MG63 (cell line): Measurements from ENCODE around the gene BBS9. TPM values are rescaled to one million over a fixed set of nuclear protein-coding genes. Genes with fewer than 3 reads are reported as not detected.

Experiments used
- DNase-seq: peaks from one replicate; pipeline ENCODE4 v3.0.0-alpha.2; 2020
- H3K27me3 ChIP-seq: fragments of 250-450 bp; sonication (Bioruptor Pico); 2 replicates; pipeline ENCODE4 v1.5.1; 2020; ENCODE audit warnings: mild to moderate bottlenecking, moderate library complexity
- H3K36me3 ChIP-seq: fragments of 250-450 bp; sonication (Bioruptor Pico); 2 replicates; pipeline ENCODE4 v1.5.1; 2020; ENCODE audit warnings: mild to moderate bottlenecking, moderate library complexity
- H3K4me3 ChIP-seq: fragments of 250-450 bp; sonication (Bioruptor Pico); 2 replicates; pipeline ENCODE4 v1.5.1; 2020; ENCODE audit warnings: mild to moderate bottlenecking, moderate library complexity
- H3K9me3 ChIP-seq: fragments of 250-450 bp; sonication (Bioruptor Pico); 2 replicates; pipeline ENCODE4 v1.5.1; 2020; ENCODE audit warnings: mild to moderate bottlenecking, moderate library complexity
- total RNA-seq: library from RNA; depleted of rRNA; stranded (reverse); fragments of >200 nt; shearing (Covaris generic); gene quantifications from 2 replicates; pipeline ENCODE4 v1.2.3, GENCODE V29; 2014; ENCODE audit warnings: low replicate concordance

BBS9 gene
- total RNA-seq, 1 experiment from 2014 or later, result 25.7 TPM

DNA sequence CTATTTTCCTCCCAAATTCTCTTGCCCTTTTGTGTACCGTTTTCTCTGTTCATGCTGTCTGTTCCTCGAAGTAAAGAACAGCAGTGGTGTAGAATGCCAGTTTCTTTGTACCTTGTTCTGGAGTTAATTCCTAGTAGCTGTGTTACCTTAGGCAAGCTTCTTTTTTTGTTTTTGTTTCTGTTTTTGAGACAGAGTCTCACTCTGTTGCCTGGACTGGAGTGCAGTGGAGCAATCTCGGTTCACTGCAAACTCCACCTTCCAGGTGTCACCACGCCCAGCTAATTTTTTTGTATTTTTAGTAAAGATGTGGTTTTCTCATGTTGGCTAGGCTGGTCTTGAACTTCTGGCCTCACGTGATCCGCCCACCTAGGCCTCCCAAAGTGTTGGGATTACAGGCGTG is 221.2 kb downstream of the BBS9 start:
- Histone ChIP-seq H3K4me3 (no peak overlapping the region), H3K36me3 (no peaks in the 10 kb centered on the region), H3K9me3 (no peaks in the 10 kb centered on the region), H3K27me3 (no peaks in the 10 kb centered on the region)
- no peak for DNase-seq

DNA sequence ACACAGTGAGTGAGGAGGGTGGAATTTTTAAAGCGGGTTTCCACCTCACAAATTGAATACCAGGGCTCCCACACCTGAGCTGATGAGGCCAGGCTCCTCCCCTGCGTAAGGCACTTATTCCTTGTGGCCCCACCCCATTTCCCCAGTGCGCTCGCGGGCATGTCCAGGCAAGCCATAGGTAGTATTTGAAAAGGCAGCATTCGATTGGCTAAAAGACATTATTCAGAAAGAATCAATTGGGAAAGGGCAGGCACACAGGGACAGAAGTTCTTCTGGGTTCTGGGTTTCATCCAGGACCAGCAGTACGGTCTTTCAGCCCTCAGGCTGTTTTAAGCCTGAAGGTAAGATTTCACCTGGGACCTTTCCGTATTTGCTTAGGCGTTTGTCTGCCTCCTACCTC is 222.3 kb downstream of the BBS9 start:
- Histone ChIP-seq H3K4me3 (no peak overlapping the region), H3K9me3 (no peaks in the 10 kb centered on the region), H3K27me3 (no peaks in the 10 kb centered on the region), H3K36me3 (no peaks in the 10 kb centered on the region)
- no peak for DNase-seq

DNA sequence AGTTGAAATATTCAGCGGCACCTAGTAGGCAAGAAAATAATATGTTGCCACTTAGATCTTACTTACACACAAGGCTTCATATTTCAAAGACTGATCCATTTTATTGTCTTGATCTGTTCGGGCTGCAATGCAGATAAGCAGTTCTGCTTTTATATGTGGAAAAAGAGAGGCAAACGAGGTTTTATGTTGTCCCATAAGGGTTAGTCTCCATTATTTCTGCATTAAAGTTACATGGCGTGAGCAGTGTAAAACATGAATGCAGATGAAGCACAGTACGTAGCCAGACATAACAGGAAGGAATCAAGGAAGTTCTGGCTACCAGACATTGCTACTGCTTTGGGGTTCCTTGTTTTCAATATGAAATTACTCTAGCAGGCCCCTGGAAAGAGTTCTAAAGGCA is 224.8 kb downstream of the BBS9 start:
- no peaks in the 10 kb centered on the region for H3K9me3 ChIP-seq
- no peaks in the 10 kb centered on the region for H3K36me3 ChIP-seq
- no peak for DNase-seq
- H3K27me3 ChIP-seq, result no peaks in the 10 kb centered on the region
- no peak overlapping the region for H3K4me3 ChIP-seq

DNA sequence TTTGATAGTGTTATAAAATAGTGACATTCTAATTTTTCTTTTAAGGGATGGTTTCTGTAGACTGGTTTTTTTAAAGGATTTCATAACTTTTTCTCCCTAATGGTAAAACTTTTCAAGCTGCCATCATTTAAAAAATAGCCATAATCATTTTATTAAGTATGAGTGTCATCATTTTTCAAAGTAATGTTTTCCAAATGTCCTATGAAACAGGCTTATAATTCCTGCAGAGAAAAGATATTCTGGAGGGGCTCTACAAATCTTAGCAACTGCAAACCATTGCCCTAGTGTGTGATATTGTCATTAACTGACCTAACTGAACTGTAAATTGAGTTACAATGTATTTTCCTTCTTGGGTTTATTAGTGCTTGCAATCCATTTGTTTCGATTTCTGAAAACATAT is 226.0 kb downstream of the BBS9 start:
- Histone ChIP-seq H3K27me3 (no peaks in the 10 kb centered on the region), H3K36me3 (no peaks in the 10 kb centered on the region), H3K9me3 (no peaks in the 10 kb centered on the region), H3K4me3 (no peak overlapping the region)
- no peak for DNase-seq

DNA sequence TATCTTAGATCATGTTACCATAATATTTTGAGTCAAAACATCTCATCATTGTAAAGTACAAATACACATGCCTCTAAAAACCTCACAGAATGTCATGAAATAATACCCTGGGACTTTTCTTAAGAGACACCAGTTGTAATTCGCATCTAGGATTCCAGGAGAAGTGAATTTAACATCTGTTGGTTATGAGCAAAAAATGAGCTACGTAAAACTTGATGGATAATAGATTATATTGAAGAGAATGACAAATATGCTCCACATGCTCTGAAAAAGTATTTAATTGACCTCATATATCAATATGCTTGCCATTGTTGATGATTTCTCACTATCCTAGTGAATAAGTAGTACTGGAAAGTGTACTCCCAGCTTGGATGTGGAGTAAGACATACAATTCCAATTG is 227.0 kb downstream of the BBS9 start:
- no peak for DNase-seq
- Histone ChIP-seq H3K9me3 (no peaks in the 10 kb centered on the region), H3K27me3 (no peaks in the 10 kb centered on the region), H3K36me3 (no peaks in the 10 kb centered on the region), H3K4me3 (no peak overlapping the region)

DNA sequence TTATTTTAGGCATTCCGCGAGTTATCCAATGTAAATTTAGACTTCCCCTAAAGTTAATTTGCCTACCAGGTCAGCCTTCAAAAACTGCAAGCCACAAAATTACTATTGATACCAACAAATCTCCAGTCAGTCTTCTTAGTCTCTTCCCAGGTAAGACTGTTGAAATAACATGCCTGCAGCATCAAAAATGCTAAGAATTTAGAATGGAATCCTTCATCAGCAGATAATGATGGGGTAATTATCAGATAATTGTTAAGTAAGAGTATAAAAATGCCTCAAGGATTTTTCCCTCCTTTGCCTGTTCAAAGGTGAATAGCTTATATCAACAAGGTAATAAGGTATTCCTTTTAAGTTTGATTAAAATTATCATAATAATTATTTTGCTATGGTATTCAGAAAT is 228.5 kb downstream of the BBS9 start:
- Histone ChIP-seq H3K9me3 (no peaks in the 10 kb centered on the region), H3K36me3 (no peaks in the 10 kb centered on the region), H3K4me3 (no peak overlapping the region), H3K27me3 (no peaks in the 10 kb centered on the region)
- no peak for DNase-seq

DNA sequence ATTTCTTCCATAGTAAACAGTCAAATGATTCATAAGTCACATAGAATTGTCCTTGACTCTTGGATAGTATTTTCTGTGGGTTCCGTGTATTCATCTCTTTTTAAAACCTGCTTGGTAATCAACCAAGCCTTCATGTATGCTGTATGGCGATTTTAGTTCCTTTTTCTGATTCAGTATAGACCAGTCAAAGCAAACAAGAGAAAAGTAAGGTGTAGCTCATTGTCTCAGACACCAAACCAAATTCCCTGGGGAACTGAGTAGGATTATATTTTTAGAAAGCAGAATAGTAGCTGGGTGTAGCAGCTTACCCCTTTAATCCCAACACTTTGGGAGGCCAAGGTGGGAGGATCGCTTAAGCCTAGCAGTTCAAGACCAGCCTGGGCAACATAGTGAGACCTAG is 240.5 kb downstream of the BBS9 start:
- H3K36me3 ChIP-seq, result peaks cover 2% of the 10 kb centered on the region
- DNase-seq, result no peak
- no peak overlapping the region for H3K4me3 ChIP-seq
- H3K27me3 ChIP-seq, result no peaks in the 10 kb centered on the region
- no peaks in the 10 kb centered on the region for H3K9me3 ChIP-seq

DNA sequence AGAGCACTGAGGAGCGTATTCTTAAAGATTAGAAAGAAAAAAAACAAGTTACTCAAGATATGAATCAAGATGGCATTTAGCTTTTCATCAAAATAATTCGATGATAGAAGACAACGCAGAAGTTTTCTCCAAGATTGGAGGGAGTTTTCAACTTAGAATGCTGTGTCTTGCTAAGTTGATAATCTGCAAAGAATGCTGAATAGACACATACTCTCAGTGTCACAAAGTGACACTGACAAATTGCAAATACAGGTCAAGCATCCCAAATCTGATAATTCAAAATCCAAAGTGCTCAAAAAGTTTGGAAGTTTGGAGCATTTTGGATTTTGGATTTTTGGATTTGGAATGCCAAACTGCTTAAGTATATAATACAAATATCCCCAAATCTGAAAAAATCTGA is 243.8 kb downstream of the BBS9 start:
- no peak overlapping the region for H3K4me3 ChIP-seq
- H3K9me3 ChIP-seq, result no peaks in the 10 kb centered on the region
- H3K27me3 ChIP-seq, result no peaks in the 10 kb centered on the region
- H3K36me3 ChIP-seq, result peaks cover 6% of the 10 kb centered on the region
- no peak for DNase-seq

DNA sequence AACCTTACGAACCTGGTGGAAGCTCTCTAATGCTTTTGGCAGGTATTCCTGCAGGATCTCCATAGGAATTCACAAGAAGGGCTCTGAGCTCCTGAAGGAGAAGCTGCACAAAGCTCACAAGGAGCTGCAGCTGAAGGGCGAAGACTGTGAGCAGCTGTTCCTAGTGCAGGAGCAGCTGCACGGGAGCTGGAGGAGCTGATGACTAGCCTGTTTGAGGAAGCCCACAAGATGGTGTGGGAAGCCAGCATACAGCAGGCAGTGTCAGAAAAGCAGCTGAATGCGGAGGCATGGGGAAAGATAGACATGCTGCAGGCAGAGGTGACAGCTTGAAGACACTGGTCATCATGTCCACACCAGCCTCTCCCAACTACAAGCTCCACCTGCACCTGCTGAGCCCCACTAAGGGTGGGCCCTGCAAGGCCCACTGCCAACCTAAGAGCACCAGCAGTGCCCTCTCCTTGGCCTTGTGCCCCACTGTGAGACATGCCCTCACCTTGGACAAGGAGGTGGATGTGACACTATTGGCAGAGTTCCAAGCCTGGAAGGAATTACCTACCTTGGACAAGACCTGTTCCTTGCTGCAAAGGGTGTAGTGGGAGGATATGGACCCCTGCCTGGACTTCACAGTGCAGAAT is 250.6 kb downstream of the BBS9 start:
- H3K27me3 ChIP-seq, result no peaks in the 10 kb centered on the region
- H3K36me3 ChIP-seq, result peaks cover 7% of the 10 kb centered on the region
- no peaks in the 10 kb centered on the region for H3K9me3 ChIP-seq
- H3K4me3 ChIP-seq, result no peak overlapping the region
- no peak for DNase-seq

DNA sequence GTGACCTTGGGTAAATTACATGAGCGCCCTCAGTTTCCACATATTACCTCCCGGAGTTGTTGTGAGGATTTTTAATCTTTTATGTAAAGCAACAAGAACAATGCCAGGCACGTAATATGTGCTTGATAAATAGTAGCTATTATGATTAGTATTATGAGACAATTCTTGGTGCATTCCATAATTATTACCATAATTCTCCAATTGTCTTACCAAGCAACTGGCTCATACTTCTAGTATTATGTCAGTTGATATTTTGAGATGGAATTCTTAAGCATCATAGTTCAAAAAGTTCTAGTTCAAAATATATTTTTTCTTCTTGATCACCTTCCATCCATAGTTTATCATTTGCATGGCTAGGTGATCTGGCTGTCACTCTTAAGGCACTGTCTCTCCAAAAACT is 259.0 kb downstream of the BBS9 start:
- no peaks in the 10 kb centered on the region for H3K27me3 ChIP-seq
- H3K9me3 ChIP-seq, result no peaks in the 10 kb centered on the region
- no peak for DNase-seq
- H3K4me3 ChIP-seq, result no peak overlapping the region
- H3K36me3 ChIP-seq, result peaks cover 3% of the 10 kb centered on the region; the same call in 1 of the 2 replicates

DNA sequence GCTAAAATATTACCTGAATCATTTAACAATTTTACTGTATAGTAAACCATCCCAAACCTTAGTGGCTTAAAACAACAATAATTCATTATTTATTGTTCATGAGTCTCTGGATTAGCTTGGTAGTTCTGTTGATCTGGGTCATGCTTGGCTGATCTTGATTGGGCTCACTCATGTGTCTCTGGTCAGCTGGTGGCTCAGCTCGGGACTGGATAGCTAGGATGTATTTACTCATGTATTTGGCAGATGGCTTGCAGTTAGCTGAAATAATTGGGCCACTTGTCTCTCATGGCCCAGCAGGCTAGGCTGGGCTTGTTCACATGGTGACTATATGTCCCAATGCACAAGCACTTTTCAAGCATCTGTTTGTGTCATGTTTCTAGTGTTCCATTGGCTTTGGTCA is 262.8 kb downstream of the BBS9 start:
- no peaks in the 10 kb centered on the region for H3K27me3 ChIP-seq
- no peak overlapping the region for H3K4me3 ChIP-seq
- no peaks in the 10 kb centered on the region; the same call in 1 of the 2 replicates for H3K36me3 ChIP-seq
- no peaks in the 10 kb centered on the region for H3K9me3 ChIP-seq
- no peak for DNase-seq

DNA sequence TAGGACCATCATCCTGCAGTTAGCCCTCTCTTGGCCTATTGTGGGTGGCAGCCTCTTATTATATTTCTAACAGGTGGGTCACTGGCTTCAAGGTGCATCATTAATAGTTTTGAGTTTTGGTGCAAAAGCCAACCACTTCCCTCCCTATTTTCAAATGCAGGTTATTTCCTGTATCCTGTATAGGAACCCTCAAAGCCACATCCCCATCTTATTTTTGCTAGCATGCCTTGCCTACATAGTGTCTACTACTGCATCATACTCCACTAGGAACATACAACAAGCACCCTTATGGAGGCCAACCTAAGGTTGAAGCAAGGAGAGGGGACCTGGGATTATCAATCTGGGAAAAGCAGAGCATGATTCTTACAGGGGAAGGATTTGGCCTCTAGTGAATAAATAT is 264.4 kb downstream of the BBS9 start:
- no peaks in the 10 kb centered on the region for H3K9me3 ChIP-seq
- no peaks in the 10 kb centered on the region; the same call in 1 of the 2 replicates for H3K36me3 ChIP-seq
- no peak for DNase-seq
- H3K27me3 ChIP-seq, result no peaks in the 10 kb centered on the region
- H3K4me3 ChIP-seq, result no peak overlapping the region

DNA sequence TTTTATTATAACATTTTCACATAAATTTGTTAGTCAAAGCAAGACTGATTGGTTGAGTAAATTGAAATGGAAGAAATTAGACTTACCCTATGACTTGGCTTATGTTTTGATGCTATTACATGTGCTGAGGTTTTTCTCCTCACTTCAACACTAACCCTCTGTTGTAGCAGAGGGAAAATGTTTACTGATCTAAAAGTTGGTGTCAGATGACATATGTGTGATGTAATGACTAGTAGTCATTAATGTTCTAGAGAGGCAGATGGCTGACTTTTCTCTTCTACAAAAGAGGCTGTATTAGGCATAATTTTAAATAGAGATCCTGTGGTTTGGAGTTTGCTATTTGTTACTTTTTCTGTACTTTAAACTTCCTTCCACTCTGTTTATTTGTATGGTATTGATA is 266.0 kb downstream of the BBS9 start:
- Histone ChIP-seq H3K4me3 (no peak overlapping the region), H3K9me3 (no peaks in the 10 kb centered on the region), H3K36me3 (no peaks in the 10 kb centered on the region; the same call in 1 of the 2 replicates), H3K27me3 (no peaks in the 10 kb centered on the region)
- DNase-seq, result no peak

DNA sequence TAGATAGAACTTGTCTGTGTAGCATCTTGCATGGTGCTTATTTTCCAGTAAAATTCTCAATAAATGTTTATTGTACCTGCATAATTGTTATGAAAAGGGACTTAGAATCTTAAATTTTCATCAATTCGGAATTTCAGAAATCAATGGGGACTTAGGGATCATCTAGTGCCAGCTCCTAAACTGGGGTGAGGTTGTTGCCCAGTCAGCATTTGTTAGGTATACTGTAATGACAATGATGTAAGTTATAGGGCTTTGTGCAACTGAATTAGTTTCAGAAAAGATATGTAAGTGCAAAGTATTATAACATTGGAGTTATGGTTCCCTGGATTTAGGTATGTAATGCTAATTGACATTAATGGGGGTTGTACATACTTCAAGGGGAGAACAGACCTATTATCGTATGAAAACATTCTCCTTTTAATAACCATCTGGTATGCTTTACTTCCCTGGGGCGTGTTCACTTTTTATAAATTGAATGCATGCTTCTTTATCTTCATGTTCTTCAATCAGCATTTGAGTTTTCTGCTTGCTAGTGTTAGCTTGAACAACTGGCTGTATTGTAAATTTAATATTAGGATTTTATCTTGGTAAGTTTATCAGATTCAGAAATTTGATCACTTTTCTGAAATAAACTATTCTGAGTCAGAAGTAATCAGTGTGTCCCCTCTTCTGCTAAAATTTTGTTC is 270.3 kb downstream of the BBS9 start:
- peaks cover 2% of the 10 kb centered on the region; the same call in 1 of the 2 replicates for H3K9me3 ChIP-seq
- H3K36me3 ChIP-seq, result no peaks in the 10 kb centered on the region; the same call in 1 of the 2 replicates
- H3K4me3 ChIP-seq, result no peak overlapping the region
- no peak for DNase-seq
- no peaks in the 10 kb centered on the region for H3K27me3 ChIP-seq

DNA sequence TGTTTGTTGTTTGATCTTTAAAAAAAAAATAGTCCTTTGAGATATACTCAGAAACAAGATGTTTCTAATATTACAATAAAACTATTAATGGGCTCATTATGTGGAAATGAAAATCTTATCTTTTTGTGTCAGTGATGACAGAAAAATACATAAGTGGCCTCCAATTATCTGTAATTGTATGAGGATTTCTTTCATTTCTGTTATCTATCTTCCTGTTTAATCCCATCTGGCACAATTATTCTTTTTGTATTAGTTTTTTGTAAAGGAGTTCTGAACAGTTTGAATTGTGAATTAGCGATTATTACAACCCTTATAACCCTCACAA is 270.8 kb downstream of the BBS9 start:
- no peaks in the 10 kb centered on the region; the same call in 1 of the 2 replicates for H3K36me3 ChIP-seq

DNA sequence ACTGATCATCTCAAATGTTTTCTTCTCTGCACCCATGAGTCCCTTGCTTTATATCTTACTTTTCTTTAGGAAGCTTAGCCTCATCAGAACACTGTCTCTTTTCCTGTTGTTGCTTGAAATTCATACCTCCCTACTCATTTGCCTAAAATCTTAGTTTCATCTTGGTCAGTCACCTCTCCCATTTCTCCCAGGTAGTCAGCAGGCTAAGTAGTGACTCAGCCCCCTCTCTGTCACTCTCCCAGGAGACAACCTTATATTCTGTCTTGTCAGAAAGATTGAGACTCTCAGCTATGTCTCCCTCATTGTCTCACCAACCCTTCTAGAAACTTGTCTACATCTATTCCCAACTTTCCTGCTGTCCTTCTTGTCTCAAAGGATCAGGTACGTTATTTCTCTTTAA is 280.9 kb downstream of the BBS9 start:
- peaks cover 10% of the 10 kb centered on the region; the same call in 1 of the 2 replicates for H3K9me3 ChIP-seq
- H3K36me3 ChIP-seq, result no peaks in the 10 kb centered on the region
- H3K27me3 ChIP-seq, result no peaks in the 10 kb centered on the region
- no peak overlapping the region for H3K4me3 ChIP-seq
- DNase-seq, result no peak

More for the DNA sequence above, 270.8 kb downstream of the BBS9 start:
- no peak overlapping the region for H3K4me3 ChIP-seq
- no peak for DNase-seq
- no peaks in the 10 kb centered on the region for H3K27me3 ChIP-seq
- H3K9me3 ChIP-seq, result peaks cover 2% of the 10 kb centered on the region; the same call in 1 of the 2 replicates

DNA sequence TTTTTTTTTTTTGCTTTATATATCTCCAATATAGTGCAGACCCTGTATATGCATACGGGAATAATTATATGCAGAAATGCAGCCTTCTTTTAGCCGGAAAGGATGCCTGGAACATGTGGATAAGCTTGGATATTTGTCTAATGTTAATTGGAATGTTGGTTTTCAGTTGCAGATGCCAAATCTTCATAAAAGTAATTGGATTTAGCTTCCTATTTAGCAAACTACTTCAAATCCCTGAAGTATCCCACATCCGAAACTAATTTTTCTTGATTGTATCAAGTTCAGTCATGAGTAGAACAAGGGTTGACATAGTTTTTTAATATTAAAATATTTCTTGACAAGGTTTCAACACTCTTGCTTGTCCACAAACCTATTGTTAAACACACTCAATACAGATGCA is 281.7 kb downstream of the BBS9 start:
- Histone ChIP-seq H3K27me3 (no peaks in the 10 kb centered on the region), H3K9me3 (peaks cover 9% of the 10 kb centered on the region; the same call in 1 of the 2 replicates), H3K36me3 (no peaks in the 10 kb centered on the region), H3K4me3 (no peak overlapping the region)
- no peak for DNase-seq

DNA sequence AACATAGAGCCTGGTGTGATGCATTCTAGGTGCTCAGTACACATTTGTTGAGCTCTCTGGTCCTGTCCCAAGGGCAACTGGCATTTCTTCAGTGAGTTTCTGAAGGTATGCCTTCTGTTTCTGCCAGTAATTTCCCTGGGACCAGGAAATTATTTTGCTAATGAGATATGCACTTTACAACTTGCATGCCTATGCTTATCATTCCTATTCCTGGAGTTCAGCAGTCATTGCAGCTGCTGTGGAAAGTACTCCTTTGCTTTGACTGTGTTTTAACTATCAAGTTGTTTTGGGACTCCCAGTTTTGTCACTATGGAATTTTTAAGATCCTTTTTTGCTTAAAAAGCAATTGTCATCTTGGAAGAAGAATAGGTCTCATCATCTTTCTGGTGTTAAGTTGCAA is 283.0 kb downstream of the BBS9 start:
- no peak overlapping the region for H3K4me3 ChIP-seq
- no peaks in the 10 kb centered on the region for H3K27me3 ChIP-seq
- no peaks in the 10 kb centered on the region for H3K36me3 ChIP-seq
- H3K9me3 ChIP-seq, result peaks cover 6% of the 10 kb centered on the region; the same call in 1 of the 2 replicates
- DNase-seq, result no peak
